ENCODE measurements around the gene PPP3R2.
A peak's percentile ranks its signal among the peaks of the same experiment; 100 is the strongest.
"Not testable (repeated sequence)": the region's sequence is repeated elsewhere in the genome, so short reads cannot be mapped to it uniquely, and the experiment has no call there.

Gene PPP3R2

DNA sequence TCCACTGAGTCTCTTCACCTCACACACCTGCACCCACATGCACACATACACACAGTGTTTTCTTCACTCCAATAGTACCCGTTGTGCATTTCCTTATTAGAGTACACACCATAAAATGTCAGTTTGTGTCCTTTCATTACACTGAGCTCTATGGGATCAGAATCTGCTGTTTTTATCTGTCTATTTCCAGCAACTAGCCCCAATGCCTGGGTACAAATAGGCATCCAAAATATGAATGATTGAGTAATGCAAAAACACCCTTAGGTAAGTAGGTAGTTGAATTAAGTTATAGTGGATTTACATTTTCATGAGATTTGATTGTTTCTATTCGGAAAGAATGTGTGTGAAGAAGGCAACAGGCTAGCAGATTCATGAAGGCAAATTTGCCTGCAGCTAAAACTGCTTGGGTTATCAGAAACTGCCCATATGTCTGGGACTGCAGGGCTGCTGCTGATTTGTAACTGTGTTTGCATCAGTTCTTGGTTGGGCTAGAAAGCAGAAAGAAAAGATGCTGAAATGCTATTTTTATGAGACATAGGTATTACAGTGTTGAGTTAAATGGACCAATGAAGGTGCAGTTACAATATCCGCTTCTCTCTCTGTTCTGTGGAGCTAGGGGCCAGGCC is 26.9 kb downstream of the PPP3R2 start:
- TF ChIP-seq, protein P1, sequence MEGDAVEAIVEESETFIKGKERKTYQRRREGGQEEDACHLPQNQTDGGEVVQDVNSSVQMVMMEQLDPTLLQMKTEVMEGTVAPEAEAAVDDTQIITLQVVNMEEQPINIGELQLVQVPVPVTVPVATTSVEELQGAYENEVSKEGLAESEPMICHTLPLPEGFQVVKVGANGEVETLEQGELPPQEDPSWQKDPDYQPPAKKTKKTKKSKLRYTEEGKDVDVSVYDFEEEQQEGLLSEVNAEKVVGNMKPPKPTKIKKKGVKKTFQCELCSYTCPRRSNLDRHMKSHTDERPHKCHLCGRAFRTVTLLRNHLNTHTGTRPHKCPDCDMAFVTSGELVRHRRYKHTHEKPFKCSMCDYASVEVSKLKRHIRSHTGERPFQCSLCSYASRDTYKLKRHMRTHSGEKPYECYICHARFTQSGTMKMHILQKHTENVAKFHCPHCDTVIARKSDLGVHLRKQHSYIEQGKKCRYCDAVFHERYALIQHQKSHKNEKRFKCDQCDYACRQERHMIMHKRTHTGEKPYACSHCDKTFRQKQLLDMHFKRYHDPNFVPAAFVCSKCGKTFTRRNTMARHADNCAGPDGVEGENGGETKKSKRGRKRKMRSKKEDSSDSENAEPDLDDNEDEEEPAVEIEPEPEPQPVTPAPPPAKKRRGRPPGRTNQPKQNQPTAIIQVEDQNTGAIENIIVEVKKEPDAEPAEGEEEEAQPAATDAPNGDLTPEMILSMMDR (IDR thresholded peaks at IDR 0.05; ENCODE audit: insufficient read depth, low read depth, low read length, missing control alignments): no peak
- no peak for DNase-seq (ENCODE audit: low read depth)
- H3K4me3 ChIP-seq (ENCODE audit: low read depth, low read length): no peak overlapping the region

- no peak overlapping the region for H3K4me3 ChIP-seq (ENCODE audit: low read depth, low read length)
- TF ChIP-seq, protein P1 (IDR thresholded peaks at IDR 0.05; ENCODE audit: insufficient read depth, low read depth, low read length, missing control alignments): peak; percentile 38
- peak; percentile 54 for DNase-seq (ENCODE audit: low read depth)
These were observed 27.7 kb downstream of the PPP3R2 start for GRCh38 chr9:101566904-101567724.

DNA sequence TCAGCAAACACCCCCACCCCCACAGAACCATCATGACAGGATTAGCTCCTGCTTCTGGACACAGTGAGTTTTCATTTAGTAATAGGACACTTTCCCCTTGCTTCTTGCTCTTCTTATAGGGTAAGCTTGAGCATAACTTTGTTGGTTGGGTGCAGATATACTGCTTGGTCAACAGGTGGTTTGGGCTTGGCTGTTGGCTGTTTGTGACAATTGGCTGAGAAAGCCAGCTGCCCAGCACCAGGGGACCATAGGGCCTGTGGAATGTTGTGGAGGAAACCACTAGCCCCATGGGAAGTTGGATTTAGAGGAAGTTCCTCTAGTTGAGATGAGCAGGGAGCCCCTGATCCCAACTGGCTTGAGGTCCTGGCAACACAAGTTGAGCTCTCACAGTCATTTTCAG is 30.5 kb downstream of the PPP3R2 start:
- TF ChIP-seq, protein P1 (IDR thresholded peaks at IDR 0.05; ENCODE audit: insufficient read depth, low read depth, low read length, missing control alignments): no peak
- DNase-seq (ENCODE audit: low read depth): no peak
- no peak overlapping the region for H3K4me3 ChIP-seq (ENCODE audit: low read depth, low read length)

GRCh38 chr9:101562966-101563365 is 31.8 kb downstream of the PPP3R2 start:
- TF ChIP-seq, protein P1 (IDR thresholded peaks at IDR 0.05; ENCODE audit: insufficient read depth, low read depth, low read length, missing control alignments): no peak
- no peak overlapping the region for H3K4me3 ChIP-seq (ENCODE audit: low read depth, low read length)
- DNase-seq (ENCODE audit: low read depth): no peak

GRCh38 chr9:101561740-101562139 is 33.0 kb downstream of the PPP3R2 start:
- TF ChIP-seq, protein P1 (IDR thresholded peaks at IDR 0.05; ENCODE audit: insufficient read depth, low read depth, low read length, missing control alignments): no peak
- no peak for DNase-seq (ENCODE audit: low read depth)
- no peak overlapping the region for H3K4me3 ChIP-seq (ENCODE audit: low read depth, low read length)

DNA sequence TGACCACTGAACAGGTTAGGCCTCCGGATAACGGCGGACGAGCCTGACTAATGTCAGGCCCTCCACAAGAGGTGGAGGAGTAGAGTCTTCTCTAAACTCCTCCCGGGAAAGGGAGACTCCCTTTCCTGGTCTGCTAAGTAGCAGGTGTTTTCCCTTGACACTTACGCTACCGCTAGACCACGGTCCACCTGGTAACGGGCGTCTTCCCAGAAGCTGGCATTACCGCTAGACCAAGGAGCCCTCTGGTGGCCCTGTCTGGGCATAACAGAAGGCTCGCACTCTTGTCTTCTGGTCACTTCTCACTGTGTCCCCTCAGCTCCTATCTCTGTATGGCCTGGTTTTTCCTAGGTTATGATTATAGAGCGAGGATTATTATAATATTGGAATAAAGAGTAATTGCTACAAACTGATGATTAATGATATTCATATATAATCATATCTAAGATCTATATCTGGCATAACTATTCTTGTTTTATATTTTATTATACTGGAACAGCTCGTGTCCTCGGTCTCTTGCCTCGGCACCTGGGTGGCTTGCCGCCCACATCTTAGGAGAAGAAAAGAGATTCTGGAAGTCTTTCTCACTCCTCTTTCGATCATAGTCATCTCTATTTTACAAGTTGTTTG is 45.2 kb downstream of the PPP3R2 start:
- not testable (repeated sequence) for H3K4me3 ChIP-seq (ENCODE audit: low read depth, low read length); DNase-seq (ENCODE audit: low read depth)

DNA sequence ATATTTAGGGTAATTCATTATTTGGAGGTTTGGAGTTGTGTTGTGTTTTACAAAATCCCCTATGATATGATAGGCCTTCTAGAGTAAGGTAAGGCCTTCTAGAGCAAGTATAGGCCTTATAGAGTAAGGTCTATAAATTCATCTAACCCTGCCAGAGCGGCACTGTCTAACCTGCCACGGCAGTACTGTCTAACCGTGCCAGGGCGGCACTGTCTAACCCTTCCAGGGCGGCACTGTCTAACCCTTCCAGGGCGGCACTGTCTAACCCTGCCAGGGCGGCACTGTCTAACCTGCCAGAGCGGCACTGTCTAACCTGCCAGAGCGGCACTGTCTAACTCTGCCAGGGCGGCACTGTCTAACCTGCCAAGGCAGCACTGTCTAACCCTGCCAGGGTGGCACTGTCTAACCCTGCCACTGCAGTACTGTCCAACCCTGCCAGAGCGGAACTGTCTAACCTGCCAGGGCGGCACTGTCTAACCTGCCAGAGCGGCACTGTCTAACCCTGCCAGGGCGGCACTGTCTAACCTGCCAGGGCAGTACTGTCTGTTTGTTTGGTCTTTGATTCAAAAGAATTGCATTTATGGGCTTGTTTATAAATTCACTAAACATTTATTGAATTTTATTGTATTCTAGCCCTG is 51.6 kb downstream of the PPP3R2 start:
- H3K4me3 ChIP-seq (ENCODE audit: low read depth, low read length): no peak overlapping the region
- TF ChIP-seq, protein P1 (IDR thresholded peaks at IDR 0.05; ENCODE audit: insufficient read depth, low read depth, low read length, missing control alignments): no peak
- DNase-seq (ENCODE audit: low read depth): no peak

Data from GM12865 (cell line).